CD4-positive, alpha-beta T cell treated with Interleukin-15 for 4 hours (primary cell): ENCODE measurements around the gene TMEM273.

Experiments
- DNase-seq: peaks from one replicate; pipeline ENCODE4 v3.0.0-alpha.2; 2020; ENCODE audit warnings: low spot score

The TMEM273 gene

GRCh38 chr10:49175587-49176309 is 12.4 kb downstream of the TMEM273 start:
- DNase-seq: no peak

GRCh38 chr10:49174926-49175500 is 13.2 kb downstream of the TMEM273 start:
- no peak for DNase-seq

- no peak for DNase-seq
Observed at GRCh38 chr10:49174261-49174925, 13.8 kb downstream of the TMEM273 start.

- no peak for DNase-seq
Observed at GRCh38 chr10:49173853-49174252, 14.3 kb downstream of the TMEM273 start.

- no peak for DNase-seq
Observed at GRCh38 chr10:49173201-49173772, 14.9 kb downstream of the TMEM273 start.

- no peak for DNase-seq
Observed at GRCh38 chr10:49172777-49173132, 15.4 kb downstream of the TMEM273 start.

GRCh38 chr10:49172061-49172776 is 16.0 kb downstream of the TMEM273 start:
- DNase-seq: no peak

GRCh38 chr10:49171326-49172060 is 16.7 kb downstream of the TMEM273 start:
- no peak for DNase-seq

- no peak for DNase-seq
Observed at GRCh38 chr10:49170632-49171325, 17.4 kb downstream of the TMEM273 start.

GRCh38 chr10:49169776-49170175 is 18.4 kb downstream of the TMEM273 start:
- DNase-seq: no peak

GRCh38 chr10:49168831-49169500 is 19.2 kb downstream of the TMEM273 start:
- DNase-seq: no peak

GRCh38 chr10:49168171-49168540 is 20.0 kb downstream of the TMEM273 start:
- no peak for DNase-seq

GRCh38 chr10:49167425-49168170 is 20.6 kb downstream of the TMEM273 start:
- no peak for DNase-seq

GRCh38 chr10:49166484-49167400 is 21.4 kb downstream of the TMEM273 start:
- no peak for DNase-seq

- no peak for DNase-seq
Observed at GRCh38 chr10:49165821-49166483, 22.2 kb downstream of the TMEM273 start.

- DNase-seq: no peak
Observed at GRCh38 chr10:49165259-49165658, 22.9 kb downstream of the TMEM273 start.

GRCh38 chr10:49164559-49165188 is 23.5 kb downstream of the TMEM273 start:
- peak; percentile 24 for DNase-seq

- no peak for DNase-seq
Observed at GRCh38 chr10:49163741-49164140, 24.4 kb downstream of the TMEM273 start.
